NB4 (cell line): ENCODE data around the gene KRT38.

ENCODE experiments used
- MYC ChIP-seq: IDR thresholded peaks from 2 replicates; pipeline ENCODE4 v1.6.1; 2011; ENCODE audit warnings: low read depth, low read length
- POLR2A ChIP-seq: IDR thresholded peaks from 2 replicates; pipeline ENCODE4 v1.6.1; 2011; ENCODE audit warnings: mild to moderate bottlenecking; ENCODE audit not compliant: insufficient read length; ENCODE audit errors: extremely low read depth
- TF ChIP-seq, protein P1 (sequence below): IDR thresholded peaks from one replicate; pipeline ENCODE4 v1.5.1; 2012; ENCODE audit warnings: low read depth, low read length
- TF ChIP-seq, protein P2 (sequence below): IDR thresholded peaks from 2 replicates; pipeline ENCODE4 v1.6.1; 2011; ENCODE audit warnings: low read depth, low read length

DNA sequence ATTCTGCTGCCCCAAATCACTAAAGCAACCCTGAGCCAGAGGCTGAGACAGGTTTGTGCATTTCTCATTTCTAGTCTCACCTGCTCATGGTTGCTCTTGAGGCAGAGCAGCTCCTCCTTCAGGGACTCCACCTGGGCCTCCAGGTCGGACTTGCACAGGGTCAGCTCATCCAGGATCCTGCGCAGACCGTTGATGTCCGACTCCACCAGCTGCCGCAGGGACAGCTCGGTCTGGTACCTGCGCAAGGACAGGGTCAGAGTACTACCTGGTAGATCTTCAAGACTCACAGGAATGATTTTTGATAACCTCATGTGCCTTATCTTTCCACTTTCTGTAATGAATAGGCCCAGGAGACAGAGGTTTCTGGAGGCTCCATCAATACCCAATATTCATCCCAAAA, 44.4 kb downstream of the KRT38 start:
- TF ChIP-seq POLR2A (no peak), MYC (no peak)
- TF ChIP-seq, protein P1, sequence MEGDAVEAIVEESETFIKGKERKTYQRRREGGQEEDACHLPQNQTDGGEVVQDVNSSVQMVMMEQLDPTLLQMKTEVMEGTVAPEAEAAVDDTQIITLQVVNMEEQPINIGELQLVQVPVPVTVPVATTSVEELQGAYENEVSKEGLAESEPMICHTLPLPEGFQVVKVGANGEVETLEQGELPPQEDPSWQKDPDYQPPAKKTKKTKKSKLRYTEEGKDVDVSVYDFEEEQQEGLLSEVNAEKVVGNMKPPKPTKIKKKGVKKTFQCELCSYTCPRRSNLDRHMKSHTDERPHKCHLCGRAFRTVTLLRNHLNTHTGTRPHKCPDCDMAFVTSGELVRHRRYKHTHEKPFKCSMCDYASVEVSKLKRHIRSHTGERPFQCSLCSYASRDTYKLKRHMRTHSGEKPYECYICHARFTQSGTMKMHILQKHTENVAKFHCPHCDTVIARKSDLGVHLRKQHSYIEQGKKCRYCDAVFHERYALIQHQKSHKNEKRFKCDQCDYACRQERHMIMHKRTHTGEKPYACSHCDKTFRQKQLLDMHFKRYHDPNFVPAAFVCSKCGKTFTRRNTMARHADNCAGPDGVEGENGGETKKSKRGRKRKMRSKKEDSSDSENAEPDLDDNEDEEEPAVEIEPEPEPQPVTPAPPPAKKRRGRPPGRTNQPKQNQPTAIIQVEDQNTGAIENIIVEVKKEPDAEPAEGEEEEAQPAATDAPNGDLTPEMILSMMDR: no peak
- TF ChIP-seq, protein P2, sequence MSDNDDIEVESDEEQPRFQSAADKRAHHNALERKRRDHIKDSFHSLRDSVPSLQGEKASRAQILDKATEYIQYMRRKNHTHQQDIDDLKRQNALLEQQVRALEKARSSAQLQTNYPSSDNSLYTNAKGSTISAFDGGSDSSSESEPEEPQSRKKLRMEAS: no peak
